HepG2 (cell line): ENCODE results near the gene CRYBA2. TPM values are rescaled to one million over a fixed set of nuclear protein-coding genes. Genes with fewer than 3 reads are reported as not detected.
A peak's percentile ranks its signal among the peaks of the same experiment; 100 is the strongest.

ENCODE experiments used
- ATAC-seq: fragments of 200-7000 bp; cut with Tn5 transposase; 3 replicates; pipeline ENCODE4 v1.9.1; 2020; ENCODE audit warnings: mild to moderate bottlenecking, moderate library complexity
- BruUV-seq: library from RNA; stranded (reverse); fragments of 400-500 nt; replicated peaks from 2 replicates; lab custom pipeline; 2021; lab: Mats Ljungman, UMichigan
- CTCF ChIA-PET: fragments of 300-600 bp; formaldehyde crosslinking; extraction: SDS; loops from one replicate; lab custom pipeline; 2021; ENCODE audit warnings: low total read pairs, inconsistent platforms, low intra/inter-chr PET ratio; lab: Yijun Ruan, JAX
- POLR2A ChIA-PET: fragments of 350-600 bp; sonication (Branson Sonifier 250); formaldehyde crosslinking; loops from one replicate; lab custom pipeline; 2020; ENCODE audit warnings: antibody characterized with exemption, inconsistent platforms; lab: Yijun Ruan, JAX
- DNase-seq: peaks from one replicate; pipeline ENCODE4 v3.0.0-alpha.2; 2015; ENCODE audit warnings: low spot score
- FAIRE-seq: peaks from 3 replicates; lab custom pipeline; 2011; peaks lifted over from hg19 to GRCh38; lab: Jason Lieb, UNC
- H2AFZ ChIP-seq: one replicate; pipeline ENCODE4 v1.6.1; 2011; ENCODE audit warnings: low read length, inconsistent platforms
- H3K27ac ChIP-seq: fragments of 300-600 bp; 3 replicates; pipeline ENCODE4 v1.8.0; 2011; ENCODE audit warnings: mixed run types, mild to moderate bottlenecking, mixed read lengths, low read length, inconsistent platforms; ENCODE audit not compliant: insufficient read depth; ENCODE audit errors: extremely low read length
- H3K27me3 ChIP-seq, 2 experiments: fragments of 200-600 bp in 1 of 2; 2 replicates in 1 of 2; 3 replicates in 1 of 2; pipeline versions ENCODE4 v1.6.0 to v1.8.0; 2011; ENCODE audit warnings: low read length in 2 of 2, mild to moderate bottlenecking in 2 of 2, moderate library complexity in 2 of 2, inconsistent platforms in 1 of 2; ENCODE audit not compliant: insufficient read depth in 2 of 2, control insufficient read depth in 1 of 2
- H3K36me3 ChIP-seq, 2 experiments: fragments of 200-600 bp in 1 of 2; replicated peaks in 1 of 2; 2 replicates in 1 of 2; 3 replicates in 1 of 2; pipeline versions ENCODE4 v1.5.1 to v1.8.0; 2011; ENCODE audit warnings: low read length in 2 of 2, inconsistent platforms in 1 of 2; ENCODE audit not compliant: insufficient read depth in 2 of 2, control insufficient read depth in 1 of 2
- H3K4me1 ChIP-seq: 2 replicates; pipeline ENCODE4 v1.5.1; 2012; ENCODE audit warnings: low read length, inconsistent platforms; ENCODE audit not compliant: insufficient read depth
- H3K4me2 ChIP-seq: 2 replicates; pipeline ENCODE4 v1.6.0; 2011; ENCODE audit warnings: low read depth, low read length, inconsistent platforms
- H3K4me3 ChIP-seq, 3 experiments: fragments of 200-600 bp in 1 of 3; sonication (generic), shearing (Covaris generic) in 1 of 3; replicated peaks in 1 of 3; 2 replicates each; pipeline ENCODE4 v1.5.1; 2011 to 2016; ENCODE audit warnings: low read length in 3 of 3, inconsistent platforms in 2 of 3, low read depth in 2 of 3, mild to moderate bottlenecking in 2 of 3, control low read depth in 1 of 3, mixed read lengths in 1 of 3; ENCODE audit not compliant: insufficient read depth in 1 of 3
- H3K79me2 ChIP-seq: one replicate; pipeline ENCODE4 v1.6.1; 2011; ENCODE audit warnings: low read length, inconsistent platforms; ENCODE audit not compliant: insufficient read depth
- H3K9ac ChIP-seq: 2 replicates; pipeline ENCODE4 v1.6.0; 2011; ENCODE audit warnings: mild to moderate bottlenecking, low read depth, low read length, inconsistent platforms; ENCODE audit not compliant: insufficient read depth
- H3K9me3 ChIP-seq: 2 replicates; pipeline ENCODE4 v1.5.1; 2012; ENCODE audit warnings: mild to moderate bottlenecking, low read length
- H4K20me1 ChIP-seq: 2 replicates; pipeline ENCODE4 v1.6.0; 2011; ENCODE audit warnings: inconsistent platforms, mild to moderate bottlenecking, low read length, moderate library complexity; ENCODE audit not compliant: insufficient read depth
- ARHGAP35 ChIP-seq: sonication (generic); formaldehyde crosslinking; IDR thresholded peaks from 2 replicates; pipeline ENCODE4 v1.9.0; 2022; ENCODE audit warnings: mild to moderate bottlenecking, inconsistent platforms, moderate library complexity, missing genetic modification reagents, borderline replicate concordance
- ATF4 ChIP-seq, 2 experiments: fragments of 450-650 bp in 1 of 2; sonication (generic) in 1 of 2; formaldehyde crosslinking; IDR thresholded peaks; 2 replicates each; pipeline versions ENCODE4 v1.5.0 to v1.8.0; 2020 to 2022; ENCODE audit warnings: mild to moderate bottlenecking in 1 of 2, missing genetic modification reagents in 1 of 2
- ATM ChIP-seq: fragments of 450-650 bp; IDR thresholded peaks from 2 replicates; pipeline ENCODE4 v1.7.1; 2017; ENCODE audit warnings: mild to moderate bottlenecking, borderline replicate concordance
- CSRNP1 ChIP-seq: sonication (generic); formaldehyde crosslinking; IDR thresholded peaks from 2 replicates; pipeline ENCODE4 v1.8.1; 2023; ENCODE audit warnings: mild to moderate bottlenecking, missing genetic modification reagents
- DNMT1 ChIP-seq: sonication (generic); formaldehyde crosslinking; IDR thresholded peaks from 2 replicates; pipeline ENCODE4 v1.5.1; 2020; ENCODE audit warnings: mild to moderate bottlenecking, missing genetic modification reagents
- FOXM1 ChIP-seq: sonication (generic); formaldehyde crosslinking; IDR thresholded peaks from 2 replicates; pipeline ENCODE4 v1.5.0; 2020; ENCODE audit warnings: missing genetic modification reagents
- HNF4G ChIP-seq, 2 experiments: sonication (generic) in 1 of 2; formaldehyde crosslinking in 1 of 2; IDR thresholded peaks; 2 replicates each; pipeline versions ENCODE4 v1.4.0 to v1.6.1; 2011 to 2020; ENCODE audit warnings: borderline replicate concordance in 2 of 2, low read depth in 2 of 2, mild to moderate bottlenecking in 2 of 2, low read length in 1 of 2, missing genetic modification reagents in 1 of 2, moderate library complexity in 1 of 2
- PATZ1 ChIP-seq: sonication (generic); formaldehyde crosslinking; IDR thresholded peaks from 2 replicates; pipeline ENCODE4 v1.4.0; 2020; ENCODE audit warnings: missing genetic modification reagents
- PHB2 ChIP-seq: fragments of 450-650 bp; IDR thresholded peaks from 2 replicates; pipeline ENCODE4 v1.6.1; 2018; ENCODE audit not compliant: partially characterized antibody
- REXO4 ChIP-seq: sonication (generic); formaldehyde crosslinking; IDR thresholded peaks from 2 replicates; pipeline ENCODE4 v1.8.0; 2022; ENCODE audit warnings: missing genetic modification reagents, mild to moderate bottlenecking, borderline replicate concordance
- RFXAP ChIP-seq: sonication (generic); formaldehyde crosslinking; IDR thresholded peaks from 2 replicates; pipeline ENCODE4 v1.4.0; 2020; ENCODE audit warnings: missing genetic modification reagents, borderline replicate concordance
- RXRB ChIP-seq: IDR thresholded peaks from 2 replicates; pipeline ENCODE4 v1.6.1; 2016; ENCODE audit warnings: borderline replicate concordance, missing genetic modification reagents, missing compliant biosample characterization
- SALL2 ChIP-seq: sonication (generic); formaldehyde crosslinking; IDR thresholded peaks from 2 replicates; pipeline ENCODE4 v1.8.1; 2023; ENCODE audit warnings: mild to moderate bottlenecking, missing genetic modification reagents, inconsistent platforms
- SYNCRIP ChIP-seq: fragments of 200-400 bp; formaldehyde crosslinking; IDR thresholded peaks from 2 replicates; pipeline ENCODE4 v1.6.1; 2018; ENCODE audit warnings: mild to moderate bottlenecking, low read depth, low read length; ENCODE audit not compliant: insufficient read depth
- YEATS4 ChIP-seq: sonication (generic); formaldehyde crosslinking; IDR thresholded peaks from 2 replicates; pipeline ENCODE4 v1.4.0; 2020; ENCODE audit warnings: missing genetic modification reagents, borderline replicate concordance
- ZNF101 ChIP-seq: sonication (generic); formaldehyde crosslinking; IDR thresholded peaks from 2 replicates; pipeline ENCODE4 v1.4.0; 2020; ENCODE audit warnings: mild to moderate bottlenecking, low read depth, missing genetic modification reagents, borderline replicate concordance
- ZNF18 ChIP-seq: sonication (generic); formaldehyde crosslinking; IDR thresholded peaks from 2 replicates; pipeline ENCODE4 v1.8.0; 2022; ENCODE audit warnings: mild to moderate bottlenecking, missing genetic modification reagents; ENCODE audit not compliant: insufficient replicate concordance
- ZNF878 ChIP-seq: sonication (generic); formaldehyde crosslinking; IDR thresholded peaks from 2 replicates; pipeline ENCODE4 v1.8.1; 2023; ENCODE audit warnings: mild to moderate bottlenecking, missing genetic modification reagents, moderate library complexity
- WGBS: methylation state at CpG from one replicate; pipeline ENCODE4 v1.1.6; 2017; ENCODE audit warnings: low lambda C conversion rate; 5-methylcytosine and 5-hydroxymethylcytosine counted together
- in situ Hi-C: cut with HindIII; loops from 2 replicates; pipeline ENCODE4 v1.10.0; 2017; ENCODE audit warnings: low pct_unique_long_range_greater_than_20kb; ENCODE audit not compliant: extremely low pct_ligation_motif_present
- intact Hi-C: fragments of 100-400 bp; cut with micrococcal nuclease; formaldehyde crosslinking; loops from one replicate; pipeline ENCODE4 v1.10.0; 2022; ENCODE audit not compliant: unreplicated experiment
- polyA plus RNA-seq, 8 experiments: library from polyadenylated mRNA; depleted of rRNA in 3 of 8; stranded (reverse) in 7 of 8; unstranded in 1 of 8; fragments of >200 nt; fragmentation: Illumina TruSeq in 4 of 8; extraction: Trizol in 4 of 8; gene quantifications; 2 replicates each; pipeline versions ENCODE4 v1.2.1 to v1.2.3, GENCODE V29; 2011 to 2016; ENCODE audit warnings: low read depth in 4 of 8, missing spikeins in 1 of 8, mixed read lengths in 1 of 8; ENCODE audit not compliant: insufficient read depth in 1 of 8
- total RNA-seq, 5 experiments: library from RNA; depleted of rRNA; stranded (reverse); fragments of >200 nt; fragmentation: Illumina TruSeq; extraction: Trizol; gene quantifications; 2 replicates each; pipeline ENCODE4 v1.2.3, GENCODE V29; 2016; ENCODE audit warnings: low read depth in 1 of 5

The CRYBA2 gene
- total and polyA plus RNA-seq, 2 of the 13 experiments (the other 11 are each of a cell fraction or from before 2014, with no cell fraction given) = not detected

- Histone ChIP-seq H3K27me3 (peaks cover 18 to 83% of the 10 kb centered on the region in 2 experiments), H3K4me1 (no peaks in the 10 kb centered on the region), H3K79me2 (no peaks in the 10 kb centered on the region), H3K27ac (no peak overlapping the region), H4K20me1 (peaks cover 14% of the 10 kb centered on the region; the same call in 1 of the 2 replicates), H3K36me3 (no peaks in the 10 kb centered on the region), H2AFZ (no peak overlapping the region), H3K9ac (no peak overlapping the region), H3K4me3 (no peak overlapping the region), H3K4me2 (no peak overlapping the region), H3K9me3 (no peaks in the 10 kb centered on the region)
- whole genome bisulfite sequencing = 35% methylated on average over 8 of the region's 9 CpGs
- ATAC-seq (peak; percentile 88), DNase-seq (peak; percentile 73), FAIRE-seq (peak; percentile 97)
- ChIA-PET CTCF (interaction anchor here (0.7 to 3.2 kb wide), 7 partner anchors 28 to 125 kb away, joined by 3 to 48 read pairs (median 4); no protein-coding TSS in a partner anchor), POLR2A (interaction anchor here (0.9 to 1.3 kb wide), 3 partner anchors 28 to 125 kb away, joined by 3 to 5 read pairs (median 3); no protein-coding TSS in a partner anchor)
- BruUV-seq = no TSS peak
- in situ Hi-C loops = no loop called here
- intact Hi-C loops = loop anchor here (1.0 to 2.0 kb wide), 3 partner anchors 27 to 126 kb away; no protein-coding TSS in a partner anchor
- TF ChIP-seq HNF4G (IDR thresholded peaks at IDR 0.05; ENCODE audit: borderline replicate concordance, low read depth, low read length) (no peak), HNF4G (CRISPR knock-in tag; IDR thresholded peaks at IDR 0.05; ENCODE audit: borderline replicate concordance, low read depth) (no peak), PHB2 (no peak), RXRB (CRISPR knock-in tag) (peak; percentile 38; the same call in 1 of the 2 replicates), DNMT1 (CRISPR knock-in tag) (no peak), REXO4 (CRISPR knock-in tag) (no peak), ZNF101 (no peak), CSRNP1 (CRISPR knock-in tag) (no peak), RFXAP (CRISPR knock-in tag) (no peak), ARHGAP35 (CRISPR knock-in tag) (no peak), ATF4 (CRISPR knock-in tag; IDR thresholded peaks at IDR 0.05) (no peak), YEATS4 (CRISPR knock-in tag) (no peak), ATM (no peak), PATZ1 (CRISPR knock-in tag) (no peak), SALL2 (CRISPR knock-in tag) (no peak), FOXM1 (no peak), ZNF878 (CRISPR knock-in tag) (no peak), ZNF18 (no peak), SYNCRIP (no peak)
Observed at GRCh38 chr2:219029829-219030165, 36.6 kb upstream of the CRYBA2 start.
